T-helper 1 cell treated with Interleukin-12 subunit alpha and Interleukin-12 subunit beta and Interleukin-4 antibody, amounts not matched to agents 30 ng/mL and 1 ng/mL, for 36 hours (primary cell): ENCODE measurements around the gene LOXL3. TPM values are rescaled to one million over a fixed set of nuclear protein-coding genes. Genes with fewer than 3 reads are reported as not detected.

ENCODE experiments used
- intact Hi-C: fragments of 100-400 bp; cut with micrococcal nuclease; formaldehyde crosslinking; loops from one replicate; pipeline ENCODE4 v1.15.1; 2024
- total RNA-seq: library from RNA; stranded (reverse); gene quantifications from 2 replicates; pipeline ENCODE4 v1.2.3, GENCODE V29; 2022

The LOXL3 gene
- total RNA-seq, 1 donor from 2014 or later = 0.78 TPM

GRCh38 chr2:74498500-74499266 is 55.1 kb downstream of the LOXL3 start:
- intact Hi-C loops = loop anchor here (1.0 kb wide), 5 partner anchors 9 to 89 kb away; partner anchors contain the start of genes AUP1, HTRA2, PCGF1 and TTC31

- intact Hi-C loops = loop anchor here (1.0 kb wide), 4 partner anchors 9 to 89 kb away; partner anchors contain the start of genes AUP1, HTRA2, PCGF1 and TTC31
Measured at GRCh38 chr2:74497777-74498499, 55.8 kb downstream of the LOXL3 start.

GRCh38 chr2:74496997-74497776 is 56.6 kb downstream of the LOXL3 start:
- intact Hi-C loops = no loop called here

- intact Hi-C loops = no loop called here
Measured at GRCh38 chr2:74495440-74495839, 58.3 kb downstream of the LOXL3 start.

- intact Hi-C loops = no loop called here
Measured at GRCh38 chr2:74493546-74493945, 60.2 kb downstream of the LOXL3 start.

GRCh38 chr2:74491648-74492544 is 61.8 kb downstream of the LOXL3 start:
- intact Hi-C loops = no loop called here

GRCh38 chr2:74489906-74490305 is 63.8 kb downstream of the LOXL3 start:
- intact Hi-C loops = no loop called here

GRCh38 chr2:74488643-74489481 is 64.9 kb downstream of the LOXL3 start:
- intact Hi-C loops = no loop called here

- intact Hi-C loops = no loop called here
Measured at GRCh38 chr2:74486141-74486540, 67.6 kb downstream of the LOXL3 start.

GRCh38 chr2:74483675-74484164 is 70.0 kb downstream of the LOXL3 start:
- intact Hi-C loops = loop anchor here (1.0 to 2.0 kb wide), 16 partner anchors 11 to 746 kb away; partner anchors contain the start of genes AUP1, C2orf81, DOK1 and HTRA2

GRCh38 chr2:74482801-74483674 is 70.7 kb downstream of the LOXL3 start, which contains the start of the genes CCDC142 and TTC31:
Gene CCDC142, minus strand, starts transcription at chr2:74482998. Its CDS starts 161 bp downstream, at chr2:74482837.
Gene TTC31, plus strand, starts transcription at chr2:74483081. Its CDS starts 15 bp downstream, at chr2:74483096.
- intact Hi-C loops = loop anchor here (1.0 to 2.0 kb wide), 16 partner anchors 11 to 746 kb away; partner anchors contain the start of genes AUP1, C2orf81, DOK1 and HTRA2

Other genes with a start within 250 kb of the LOXL3 start
- gene SLC4A5, start 210.5 kb downstream of the LOXL3 start, total RNA-seq = 2.6 and 3.7 TPM in 2 replicates
- gene DCTN1, start 173.6 kb downstream of the LOXL3 start, total RNA-seq = 110 and 111 TPM in 2 replicates
- 3.5 and 3.9 TPM in 2 replicates for gene C2orf81, start 132.3 kb downstream of the LOXL3 start, total RNA-seq
- gene WDR54, start 132.2 kb downstream of the LOXL3 start, total RNA-seq = 57.2 and 60.2 TPM in 2 replicates
- gene RTKN, start 112.0 kb downstream of the LOXL3 start, total RNA-seq = 3.7 and 4.0 TPM in 2 replicates
- gene INO80B, start 98.9 kb downstream of the LOXL3 start, total RNA-seq = 52.2 and 52.8 TPM in 2 replicates
- 49.4 and 56.6 TPM in 2 replicates for gene WBP1, start 95.5 kb downstream of the LOXL3 start, total RNA-seq
- gene MOGS, start 88.6 kb downstream of the LOXL3 start, total RNA-seq = 77.3 and 82.5 TPM in 2 replicates
- 111 and 121 TPM in 2 replicates for gene MRPL53, start 81.3 kb downstream of the LOXL3 start, total RNA-seq
- 38.1 and 43.9 TPM in 2 replicates for gene CCDC142, start 70.9 kb downstream of the LOXL3 start, total RNA-seq
- 47.9 and 48.3 TPM in 2 replicates for gene TTC31, start 70.9 kb downstream of the LOXL3 start, total RNA-seq
- gene LBX2, start 54.3 kb downstream of the LOXL3 start, total RNA-seq = 0.42 and 0.98 TPM in 2 replicates
- 36.4 and 44.7 TPM in 2 replicates for gene PCGF1, start 46.2 kb downstream of the LOXL3 start, total RNA-seq
- 1.2 and 1.6 TPM in 2 replicates for gene TLX2, start 39.5 kb downstream of the LOXL3 start, total RNA-seq
- gene DQX1, start 27.7 kb downstream of the LOXL3 start, total RNA-seq = 0.47 and 0.56 TPM in 2 replicates
- gene AUP1, start 24.2 kb downstream of the LOXL3 start, total RNA-seq = 155 and 156 TPM in 2 replicates
- gene HTRA2, start 24.0 kb downstream of the LOXL3 start, total RNA-seq = 60.0 and 61.5 TPM in 2 replicates
- 47.5 and 51.8 TPM in 2 replicates for gene DOK1, start 778 bp upstream of the LOXL3 start, total RNA-seq
- gene M1AP, start 94.4 kb upstream of the LOXL3 start, total RNA-seq = not detected in 2 replicates
- gene SEMA4F, start 100.3 kb upstream of the LOXL3 start, total RNA-seq = 3.1 and 5.5 TPM in 2 replicates